ENCODE data around the gene FAM241A. TPM values are rescaled to one million over a fixed set of nuclear protein-coding genes. Genes with fewer than 3 reads are reported as not detected.
"Not testable (repeated sequence)": the region's sequence is repeated elsewhere in the genome, so short reads cannot be mapped to it uniquely, and the experiment has no call there.

Gene FAM241A
- total RNA-seq, 2 donors from 2014 or later, result 1.4 to 1.9 TPM

- Histone ChIP-seq H3K9ac (ENCODE audit: low read depth in 2 of 2, low read length in 2 of 2) (no peak overlapping the region), H3K4me3 (no peak overlapping the region), H3K36me3 (no peaks in the 10 kb centered on the region), H3K9me3 (no peaks in the 10 kb centered on the region), H3K27ac (no peak overlapping the region), H3K4me1 (no peaks in the 10 kb centered on the region), H3K27me3 (no peaks in the 10 kb centered on the region)
- intact Hi-C loops (cut with DNase I), result no loop called here
- no peak for DNase-seq
- no peak for TF ChIP-seq CTCF (IDR thresholded peaks at IDR 0.05)
Measured at GRCh38 chr4:112152521-112152920, 7.3 kb downstream of the FAM241A start.

- H3K4me1 ChIP-seq, result no peaks in the 10 kb centered on the region
- H3K36me3 ChIP-seq, result no peaks in the 10 kb centered on the region
- no peak for DNase-seq
- no peaks in the 10 kb centered on the region for H3K9me3 ChIP-seq
- H3K27ac ChIP-seq, result no peak overlapping the region
- no peak overlapping the region for H3K4me3 ChIP-seq
- TF ChIP-seq CTCF (IDR thresholded peaks at IDR 0.05), result no peak
- H3K9ac ChIP-seq (ENCODE audit: low read depth in 2 of 2, low read length in 2 of 2), result no peak overlapping the region
- H3K27me3 ChIP-seq, result no peaks in the 10 kb centered on the region
- intact Hi-C loops (cut with DNase I), result no loop called here
Measured at GRCh38 chr4:112153211-112153791, 8.0 kb downstream of the FAM241A start.

- H3K27me3 ChIP-seq, result no peaks in the 10 kb centered on the region
- no peak for TF ChIP-seq CTCF (IDR thresholded peaks at IDR 0.05)
- intact Hi-C loops (cut with DNase I), result no loop called here
- H3K36me3 ChIP-seq, result no peaks in the 10 kb centered on the region
- no peak overlapping the region for H3K9ac ChIP-seq (ENCODE audit: low read depth in 2 of 2, low read length in 2 of 2)
- DNase-seq, result no peak
- no peak overlapping the region for H3K27ac ChIP-seq
- no peaks in the 10 kb centered on the region for H3K9me3 ChIP-seq
- H3K4me3 ChIP-seq, result no peak overlapping the region
- H3K4me1 ChIP-seq, result no peaks in the 10 kb centered on the region
Measured at GRCh38 chr4:112156112-112156511, 10.9 kb downstream of the FAM241A start.

- no peak overlapping the region for H3K27ac ChIP-seq
- DNase-seq, result no peak
- no peaks in the 10 kb centered on the region for H3K4me1 ChIP-seq
- intact Hi-C loops (cut with DNase I), result no loop called here
- H3K9me3 ChIP-seq, result no peaks in the 10 kb centered on the region
- H3K4me3 ChIP-seq, result no peak overlapping the region
- H3K27me3 ChIP-seq, result no peaks in the 10 kb centered on the region
- TF ChIP-seq CTCF (IDR thresholded peaks at IDR 0.05), result no peak
- H3K36me3 ChIP-seq, result no peaks in the 10 kb centered on the region
- H3K9ac ChIP-seq (ENCODE audit: low read depth in 2 of 2, low read length in 2 of 2), result no peak overlapping the region
Measured at GRCh38 chr4:112156553-112156952, 11.3 kb downstream of the FAM241A start.

- H3K36me3 ChIP-seq; H3K4me1 ChIP-seq; H3K27me3 ChIP-seq; H3K9ac ChIP-seq (ENCODE audit: low read depth in 2 of 2, low read length in 2 of 2); H3K4me3 ChIP-seq; H3K9me3 ChIP-seq; H3K27ac ChIP-seq; intact Hi-C loops (cut with DNase I); DNase-seq: not testable (repeated sequence)
Measured at GRCh38 chr4:112163706-112164105, 18.5 kb downstream of the FAM241A start.

- no peaks in the 10 kb centered on the region for H3K4me1 ChIP-seq
- H3K4me3 ChIP-seq, result no peak overlapping the region
- H3K36me3 ChIP-seq, result no peaks in the 10 kb centered on the region
- DNase-seq, result no peak
- intact Hi-C loops (cut with DNase I), result no loop called here
- no peak overlapping the region for H3K9ac ChIP-seq (ENCODE audit: low read depth in 2 of 2, low read length in 2 of 2)
- H3K9me3 ChIP-seq, result no peaks in the 10 kb centered on the region
- no peak overlapping the region for H3K27ac ChIP-seq
- no peaks in the 10 kb centered on the region for H3K27me3 ChIP-seq
- no peak for TF ChIP-seq CTCF (IDR thresholded peaks at IDR 0.05)
Measured at GRCh38 chr4:112167794-112168193, 22.5 kb downstream of the FAM241A start.

Data from colonic mucosa (tissue), 4 donors.